Measurements from ENCODE around the gene ARSA.

Gene ARSA

GRCh38 chr22:50630376-50630775 lies 2.4 kb upstream of the ARSA start:
- no peak overlapping the region for H2AFZ ChIP-seq (ENCODE audit: low read length, unreplicated experiment)
- H3K27ac ChIP-seq (ENCODE audit: low read depth, low read length): no peak overlapping the region
- no peaks in the 10 kb centered on the region for H3K4me1 ChIP-seq (ENCODE audit: control insufficient read depth, insufficient read depth, low read length, unreplicated experiment)
- H3K36me3 ChIP-seq (ENCODE audit: insufficient read depth, low read length): no peaks in the 10 kb centered on the region
- no peak overlapping the region for H3K4me3 ChIP-seq (ENCODE audit: low read depth, low read length)
- H3K27me3 ChIP-seq (ENCODE audit: insufficient read depth, low read length): no peaks in the 10 kb centered on the region
- H3K79me2 ChIP-seq (ENCODE audit: control insufficient read depth, insufficient read depth, low read length, unreplicated experiment): no peaks in the 10 kb centered on the region

GRCh38 chr22:50628543-50629134 lies 687 bp upstream of the ARSA start:
- Histone ChIP-seq H3K79me2 (ENCODE audit: control insufficient read depth, insufficient read depth, low read length, unreplicated experiment) (no peaks in the 10 kb centered on the region), H3K4me3 (ENCODE audit: low read depth, low read length) (peak overlapping the region; percentile 93), H3K4me1 (ENCODE audit: control insufficient read depth, insufficient read depth, low read length, unreplicated experiment) (no peaks in the 10 kb centered on the region), H2AFZ (ENCODE audit: low read length, unreplicated experiment) (peak overlapping the region; percentile 68), H3K36me3 (ENCODE audit: insufficient read depth, low read length) (no peaks in the 10 kb centered on the region), H3K27ac (ENCODE audit: low read depth, low read length) (no peak overlapping the region), H3K27me3 (ENCODE audit: insufficient read depth, low read length) (no peaks in the 10 kb centered on the region)

GRCh38 chr22:50626850-50627641 lies 906 bp downstream of the ARSA start:
- H3K27ac ChIP-seq (ENCODE audit: low read depth, low read length): no peak overlapping the region
- no peak overlapping the region for H2AFZ ChIP-seq (ENCODE audit: low read length, unreplicated experiment)
- H3K4me1 ChIP-seq (ENCODE audit: control insufficient read depth, insufficient read depth, low read length, unreplicated experiment): peaks cover under 1% of the 10 kb centered on the region
- H3K27me3 ChIP-seq (ENCODE audit: insufficient read depth, low read length): no peaks in the 10 kb centered on the region
- H3K79me2 ChIP-seq (ENCODE audit: control insufficient read depth, insufficient read depth, low read length, unreplicated experiment): no peaks in the 10 kb centered on the region
- peak overlapping the region; percentile 89 for H3K4me3 ChIP-seq (ENCODE audit: low read depth, low read length)
- no peaks in the 10 kb centered on the region for H3K36me3 ChIP-seq (ENCODE audit: insufficient read depth, low read length)

DNA sequence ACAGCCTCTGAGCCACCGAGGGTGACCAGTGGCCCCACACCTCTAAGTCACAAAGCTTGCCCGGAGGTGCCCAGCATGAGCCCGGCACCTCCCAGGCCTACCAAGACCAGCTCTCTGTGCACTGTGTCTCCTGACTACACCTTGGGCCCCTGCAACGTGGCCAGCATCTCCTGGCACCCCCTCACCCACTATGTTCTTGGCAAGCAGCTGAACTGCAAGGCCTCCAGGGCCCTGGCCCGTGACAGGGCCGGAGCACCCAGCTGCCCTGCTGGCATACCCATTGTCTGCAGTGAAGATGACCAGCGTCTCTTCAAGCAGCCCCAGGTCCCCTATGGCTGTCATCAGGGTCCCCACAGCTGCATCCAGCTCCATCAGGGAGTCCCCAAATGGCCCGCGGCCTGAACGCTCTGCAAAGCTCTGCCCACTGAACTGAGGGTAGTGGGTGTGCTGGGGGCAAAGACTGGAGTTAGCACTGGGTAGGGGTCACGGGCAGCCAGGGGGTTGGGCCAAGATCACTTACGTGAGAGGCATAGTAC lies 1.6 kb downstream of the ARSA start:
- Histone ChIP-seq H3K4me1 (ENCODE audit: control insufficient read depth, insufficient read depth, low read length, unreplicated experiment) (peaks cover 6% of the 10 kb centered on the region), H3K79me2 (ENCODE audit: control insufficient read depth, insufficient read depth, low read length, unreplicated experiment) (no peaks in the 10 kb centered on the region), H2AFZ (ENCODE audit: low read length, unreplicated experiment) (no peak overlapping the region), H3K36me3 (ENCODE audit: insufficient read depth, low read length) (no peaks in the 10 kb centered on the region), H3K27ac (ENCODE audit: low read depth, low read length) (no peak overlapping the region), H3K27me3 (ENCODE audit: insufficient read depth, low read length) (no peaks in the 10 kb centered on the region), H3K4me3 (ENCODE audit: low read depth, low read length) (no peak overlapping the region)

DNA sequence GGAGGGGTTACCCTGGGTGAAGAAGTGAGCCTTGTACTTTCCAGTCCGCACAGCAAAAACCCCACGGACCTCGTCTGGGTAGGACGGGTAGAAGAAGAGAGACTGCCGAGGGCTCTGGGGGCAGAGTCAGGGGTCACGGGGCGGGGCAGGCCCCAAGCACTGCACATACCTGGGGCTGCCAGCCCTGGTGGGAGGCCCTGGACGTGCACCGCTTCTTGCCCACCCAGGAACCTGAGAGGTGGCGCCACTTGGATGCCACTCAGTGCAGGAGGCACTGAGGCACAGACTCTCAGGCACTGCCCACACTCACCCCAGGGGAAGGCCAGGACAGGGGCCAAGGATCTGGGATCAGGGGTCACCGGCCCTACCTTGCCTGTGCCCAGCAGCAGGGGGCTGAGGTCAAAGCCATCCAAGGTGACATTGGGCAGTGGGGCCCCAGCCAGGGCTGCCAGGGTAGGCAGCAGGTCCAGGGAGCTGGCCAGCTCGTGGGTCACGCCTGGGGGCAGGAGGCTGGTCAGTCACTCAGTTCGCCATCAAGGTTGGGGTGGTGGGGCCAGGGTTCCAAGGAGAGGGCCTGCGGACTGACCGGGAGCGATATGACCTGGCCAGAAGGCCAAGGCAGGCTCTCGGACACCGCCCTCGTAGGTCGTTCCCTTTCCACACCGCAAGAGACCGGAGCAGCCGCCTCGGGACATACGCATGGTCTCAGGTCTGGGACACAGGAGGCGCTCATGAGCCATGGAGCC lies 2.2 kb downstream of the ARSA start:
- no peaks in the 10 kb centered on the region for H3K36me3 ChIP-seq (ENCODE audit: insufficient read depth, low read length)
- H3K4me1 ChIP-seq (ENCODE audit: control insufficient read depth, insufficient read depth, low read length, unreplicated experiment): peaks cover 12% of the 10 kb centered on the region
- no peaks in the 10 kb centered on the region for H3K27me3 ChIP-seq (ENCODE audit: insufficient read depth, low read length)
- H2AFZ ChIP-seq (ENCODE audit: low read length, unreplicated experiment): no peak overlapping the region
- H3K79me2 ChIP-seq (ENCODE audit: control insufficient read depth, insufficient read depth, low read length, unreplicated experiment): no peaks in the 10 kb centered on the region
- no peak overlapping the region for H3K4me3 ChIP-seq (ENCODE audit: low read depth, low read length)
- H3K27ac ChIP-seq (ENCODE audit: low read depth, low read length): no peak overlapping the region

GRCh38 chr22:50625131-50625567 lies 2.8 kb downstream of the ARSA start:
- Histone ChIP-seq H3K4me1 (ENCODE audit: control insufficient read depth, insufficient read depth, low read length, unreplicated experiment) (peaks cover 14% of the 10 kb centered on the region), H3K27ac (ENCODE audit: low read depth, low read length) (no peak overlapping the region), H3K27me3 (ENCODE audit: insufficient read depth, low read length) (no peaks in the 10 kb centered on the region), H3K36me3 (ENCODE audit: insufficient read depth, low read length) (no peaks in the 10 kb centered on the region), H3K4me3 (ENCODE audit: low read depth, low read length) (no peak overlapping the region), H2AFZ (ENCODE audit: low read length, unreplicated experiment) (no peak overlapping the region), H3K79me2 (ENCODE audit: control insufficient read depth, insufficient read depth, low read length, unreplicated experiment) (no peaks in the 10 kb centered on the region)

GRCh38 chr22:50624347-50625130 lies 3.4 kb downstream of the ARSA start:
- no peaks in the 10 kb centered on the region for H3K27me3 ChIP-seq (ENCODE audit: insufficient read depth, low read length)
- no peak overlapping the region for H3K27ac ChIP-seq (ENCODE audit: low read depth, low read length)
- peaks cover 14% of the 10 kb centered on the region for H3K4me1 ChIP-seq (ENCODE audit: control insufficient read depth, insufficient read depth, low read length, unreplicated experiment)
- H2AFZ ChIP-seq (ENCODE audit: low read length, unreplicated experiment): no peak overlapping the region
- H3K79me2 ChIP-seq (ENCODE audit: control insufficient read depth, insufficient read depth, low read length, unreplicated experiment): no peaks in the 10 kb centered on the region
- H3K36me3 ChIP-seq (ENCODE audit: insufficient read depth, low read length): no peaks in the 10 kb centered on the region
- no peak overlapping the region for H3K4me3 ChIP-seq (ENCODE audit: low read depth, low read length)

DNA sequence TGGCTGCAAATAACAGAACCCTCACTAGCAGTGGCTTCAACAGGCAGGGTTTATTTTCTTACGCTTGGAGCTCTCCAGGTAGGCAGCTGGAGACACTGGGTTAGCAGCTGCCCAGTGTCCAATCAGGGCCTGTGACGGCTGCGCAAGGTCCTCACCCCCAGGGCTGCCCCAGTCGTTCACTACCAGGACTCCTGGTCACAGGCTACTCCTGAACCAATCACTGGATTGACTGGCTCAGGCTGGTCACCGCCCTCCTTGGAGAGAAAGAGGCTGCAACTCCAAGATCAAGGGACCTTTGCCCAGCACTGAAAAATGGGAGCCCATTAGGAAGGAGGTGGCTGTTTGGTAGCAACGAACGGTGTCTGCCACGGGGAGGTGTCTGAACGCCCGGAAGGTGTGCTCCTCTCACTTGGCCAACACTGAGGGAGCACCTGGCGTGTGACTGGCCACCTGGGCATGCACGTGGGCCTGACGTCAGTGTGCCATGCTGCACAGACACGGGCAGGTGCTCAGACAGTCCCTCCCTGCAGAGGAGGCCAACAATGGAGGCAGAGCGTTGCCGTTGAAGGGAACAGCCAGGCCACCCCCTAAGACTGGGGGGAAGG lies 5.1 kb downstream of the ARSA start:
- Histone ChIP-seq H3K4me3 (ENCODE audit: low read depth, low read length) (no peak overlapping the region), H3K4me1 (ENCODE audit: control insufficient read depth, insufficient read depth, low read length, unreplicated experiment) (peaks cover 14% of the 10 kb centered on the region), H2AFZ (ENCODE audit: low read length, unreplicated experiment) (no peak overlapping the region)

DNA sequence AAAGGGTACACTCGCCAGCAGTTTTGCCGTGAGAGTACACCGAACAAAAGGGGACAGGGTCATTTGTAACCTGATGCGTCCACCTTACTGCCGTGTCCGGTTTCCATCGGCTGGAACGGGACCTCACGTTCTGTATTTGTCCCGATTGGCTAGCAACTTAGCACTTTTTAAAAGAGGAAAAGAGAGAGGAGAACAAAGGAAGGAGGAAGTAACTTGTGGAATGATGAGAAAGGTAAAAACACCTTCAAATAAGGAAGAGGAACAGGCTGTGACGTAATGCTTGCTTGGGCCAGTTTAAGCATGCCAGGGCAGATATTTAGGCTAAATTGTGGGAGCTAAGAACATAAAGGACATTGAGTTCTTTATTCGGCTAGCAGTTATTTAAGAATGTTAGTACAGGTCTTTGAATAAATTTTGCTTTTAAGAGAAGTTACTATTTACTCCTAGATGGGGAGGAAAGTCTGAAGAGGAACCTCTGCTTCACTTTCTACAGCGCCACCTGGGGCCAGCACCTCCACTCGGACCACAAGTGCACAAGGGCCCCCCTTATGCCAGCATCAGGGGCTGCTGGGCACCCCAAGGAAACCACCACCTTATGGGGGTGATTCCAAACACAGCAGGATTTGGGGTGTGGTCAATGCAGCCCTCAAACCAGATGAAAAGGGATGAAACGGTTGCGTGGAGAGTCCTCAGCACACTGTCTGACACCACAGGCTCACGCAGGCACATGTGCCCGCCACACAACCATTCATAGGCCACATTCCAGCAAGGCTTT lies 5.8 kb downstream of the ARSA start:
- H3K4me3 ChIP-seq (ENCODE audit: low read depth, low read length): peak overlapping the region; percentile 65
- H3K27me3 ChIP-seq (ENCODE audit: insufficient read depth, low read length): no peaks in the 10 kb centered on the region
- no peak overlapping the region for H2AFZ ChIP-seq (ENCODE audit: low read length, unreplicated experiment)
- H3K27ac ChIP-seq (ENCODE audit: low read depth, low read length): no peak overlapping the region
- H3K79me2 ChIP-seq (ENCODE audit: control insufficient read depth, insufficient read depth, low read length, unreplicated experiment): no peaks in the 10 kb centered on the region
- H3K4me1 ChIP-seq (ENCODE audit: control insufficient read depth, insufficient read depth, low read length, unreplicated experiment): peaks cover 14% of the 10 kb centered on the region
- no peaks in the 10 kb centered on the region for H3K36me3 ChIP-seq (ENCODE audit: insufficient read depth, low read length)

More for the DNA sequence above, 5.1 kb downstream of the ARSA start:
- H3K27me3 ChIP-seq (ENCODE audit: insufficient read depth, low read length): no peaks in the 10 kb centered on the region
- no peaks in the 10 kb centered on the region for H3K36me3 ChIP-seq (ENCODE audit: insufficient read depth, low read length)
- no peaks in the 10 kb centered on the region for H3K79me2 ChIP-seq (ENCODE audit: control insufficient read depth, insufficient read depth, low read length, unreplicated experiment)
- H3K27ac ChIP-seq (ENCODE audit: low read depth, low read length): no peak overlapping the region

Measured in ACC112 (cell line).